ENCODE measurements around the gene RNF207.

The RNF207 gene

DNA sequence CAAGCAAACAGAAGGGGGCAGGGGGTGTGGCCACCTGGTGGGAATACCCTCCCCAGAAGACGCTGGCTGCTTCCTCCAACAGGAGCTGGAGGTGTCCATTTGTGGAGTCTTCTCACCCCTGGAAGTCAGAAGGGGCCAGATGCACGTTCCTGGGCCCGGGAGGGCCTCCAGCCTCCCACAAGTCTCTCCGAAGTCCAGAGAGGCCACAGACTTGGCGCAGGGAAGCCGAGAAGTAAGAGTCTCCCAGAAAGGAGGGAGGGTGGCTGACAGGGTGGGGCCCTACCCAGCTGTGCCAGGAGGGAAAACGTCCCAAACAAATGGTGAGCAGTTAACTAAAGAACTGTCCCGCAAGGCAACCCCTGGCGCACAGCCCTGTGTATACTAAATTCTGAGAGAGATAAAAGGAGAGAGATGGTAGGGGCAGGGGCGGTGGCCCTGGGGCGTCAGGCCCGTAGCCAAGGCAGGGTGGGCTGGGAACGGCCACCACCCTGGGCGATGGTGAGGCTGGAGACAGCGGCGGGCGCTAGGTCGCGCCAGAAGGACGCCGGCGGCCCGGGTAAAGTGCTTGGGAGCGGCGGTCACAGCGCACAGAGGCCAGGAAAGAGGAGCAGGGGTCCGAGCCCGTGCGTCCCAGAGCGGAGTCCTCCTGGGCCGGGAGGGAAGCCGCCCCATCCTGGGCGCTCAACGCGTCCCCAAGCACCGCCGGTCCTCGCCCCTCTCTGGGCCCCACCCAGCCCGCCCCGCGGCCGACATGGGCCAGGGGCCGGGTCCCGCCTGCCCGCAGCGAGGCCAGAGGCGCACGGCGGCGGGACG, 27.0 kb upstream of the RNF207 start (continued):
- TF ChIP-seq, protein P1, sequence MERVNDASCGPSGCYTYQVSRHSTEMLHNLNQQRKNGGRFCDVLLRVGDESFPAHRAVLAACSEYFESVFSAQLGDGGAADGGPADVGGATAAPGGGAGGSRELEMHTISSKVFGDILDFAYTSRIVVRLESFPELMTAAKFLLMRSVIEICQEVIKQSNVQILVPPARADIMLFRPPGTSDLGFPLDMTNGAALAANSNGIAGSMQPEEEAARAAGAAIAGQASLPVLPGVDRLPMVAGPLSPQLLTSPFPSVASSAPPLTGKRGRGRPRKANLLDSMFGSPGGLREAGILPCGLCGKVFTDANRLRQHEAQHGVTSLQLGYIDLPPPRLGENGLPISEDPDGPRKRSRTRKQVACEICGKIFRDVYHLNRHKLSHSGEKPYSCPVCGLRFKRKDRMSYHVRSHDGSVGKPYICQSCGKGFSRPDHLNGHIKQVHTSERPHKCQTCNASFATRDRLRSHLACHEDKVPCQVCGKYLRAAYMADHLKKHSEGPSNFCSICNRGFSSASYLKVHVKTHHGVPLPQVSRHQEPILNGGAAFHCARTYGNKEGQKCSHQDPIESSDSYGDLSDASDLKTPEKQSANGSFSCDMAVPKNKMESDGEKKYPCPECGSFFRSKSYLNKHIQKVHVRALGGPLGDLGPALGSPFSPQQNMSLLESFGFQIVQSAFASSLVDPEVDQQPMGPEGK (tag by site-specific recombination; IDR thresholded peaks at IDR 0.05), result peak; percentile 53
- TF ChIP-seq IKZF3 (tag by site-specific recombination; IDR thresholded peaks at IDR 0.05) (no peak), SP3 (tag by site-specific recombination; IDR thresholded peaks at IDR 0.05) (no peak), ZNF600 (tag by site-specific recombination; IDR thresholded peaks at IDR 0.05) (peak; percentile 67), ZBTB8A (tag by site-specific recombination; IDR thresholded peaks at IDR 0.05) (peak; percentile 53; the same call in 1 of the 2 replicates), ZNF239 (tag by site-specific recombination; IDR thresholded peaks at IDR 0.05) (no peak), ZNF623 (tag by site-specific recombination; IDR thresholded peaks at IDR 0.05) (no peak), ZNF341 (tag by site-specific recombination; IDR thresholded peaks at IDR 0.05; ENCODE audit: low read depth) (peak; percentile 59), KLF7 (tag by site-specific recombination; IDR thresholded peaks at IDR 0.05; ENCODE audit: borderline replicate concordance) (0 out of 2 replicates have a peak, but pooled peaks have one; percentile 25), ZNF501 (tag by site-specific recombination; IDR thresholded peaks at IDR 0.05) (no peak), ZFP3 (tag by site-specific recombination; IDR thresholded peaks at IDR 0.05; ENCODE audit: low read depth) (no peak), ZNF174 (tag by site-specific recombination; IDR thresholded peaks at IDR 0.05) (no peak), SETDB1 (IDR thresholded peaks at IDR 0.05; ENCODE audit: insufficient read length, low read length) (no peak), ZNF626 (tag by site-specific recombination; IDR thresholded peaks at IDR 0.05) (no peak)
- TF ChIP-seq, protein P2, sequence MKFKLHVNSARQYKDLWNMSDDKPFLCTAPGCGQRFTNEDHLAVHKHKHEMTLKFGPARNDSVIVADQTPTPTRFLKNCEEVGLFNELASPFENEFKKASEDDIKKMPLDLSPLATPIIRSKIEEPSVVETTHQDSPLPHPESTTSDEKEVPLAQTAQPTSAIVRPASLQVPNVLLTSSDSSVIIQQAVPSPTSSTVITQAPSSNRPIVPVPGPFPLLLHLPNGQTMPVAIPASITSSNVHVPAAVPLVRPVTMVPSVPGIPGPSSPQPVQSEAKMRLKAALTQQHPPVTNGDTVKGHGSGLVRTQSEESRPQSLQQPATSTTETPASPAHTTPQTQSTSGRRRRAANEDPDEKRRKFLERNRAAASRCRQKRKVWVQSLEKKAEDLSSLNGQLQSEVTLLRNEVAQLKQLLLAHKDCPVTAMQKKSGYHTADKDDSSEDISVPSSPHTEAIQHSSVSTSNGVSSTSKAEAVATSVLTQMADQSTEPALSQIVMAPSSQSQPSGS (tag by site-specific recombination; IDR thresholded peaks at IDR 0.05; ENCODE audit: low read depth), result no peak
- TF ChIP-seq, protein P3, sequence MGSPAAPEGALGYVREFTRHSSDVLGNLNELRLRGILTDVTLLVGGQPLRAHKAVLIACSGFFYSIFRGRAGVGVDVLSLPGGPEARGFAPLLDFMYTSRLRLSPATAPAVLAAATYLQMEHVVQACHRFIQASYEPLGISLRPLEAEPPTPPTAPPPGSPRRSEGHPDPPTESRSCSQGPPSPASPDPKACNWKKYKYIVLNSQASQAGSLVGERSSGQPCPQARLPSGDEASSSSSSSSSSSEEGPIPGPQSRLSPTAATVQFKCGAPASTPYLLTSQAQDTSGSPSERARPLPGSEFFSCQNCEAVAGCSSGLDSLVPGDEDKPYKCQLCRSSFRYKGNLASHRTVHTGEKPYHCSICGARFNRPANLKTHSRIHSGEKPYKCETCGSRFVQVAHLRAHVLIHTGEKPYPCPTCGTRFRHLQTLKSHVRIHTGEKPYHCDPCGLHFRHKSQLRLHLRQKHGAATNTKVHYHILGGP (tag by site-specific recombination; IDR thresholded peaks at IDR 0.05), result no peak
- TF ChIP-seq, protein P4, sequence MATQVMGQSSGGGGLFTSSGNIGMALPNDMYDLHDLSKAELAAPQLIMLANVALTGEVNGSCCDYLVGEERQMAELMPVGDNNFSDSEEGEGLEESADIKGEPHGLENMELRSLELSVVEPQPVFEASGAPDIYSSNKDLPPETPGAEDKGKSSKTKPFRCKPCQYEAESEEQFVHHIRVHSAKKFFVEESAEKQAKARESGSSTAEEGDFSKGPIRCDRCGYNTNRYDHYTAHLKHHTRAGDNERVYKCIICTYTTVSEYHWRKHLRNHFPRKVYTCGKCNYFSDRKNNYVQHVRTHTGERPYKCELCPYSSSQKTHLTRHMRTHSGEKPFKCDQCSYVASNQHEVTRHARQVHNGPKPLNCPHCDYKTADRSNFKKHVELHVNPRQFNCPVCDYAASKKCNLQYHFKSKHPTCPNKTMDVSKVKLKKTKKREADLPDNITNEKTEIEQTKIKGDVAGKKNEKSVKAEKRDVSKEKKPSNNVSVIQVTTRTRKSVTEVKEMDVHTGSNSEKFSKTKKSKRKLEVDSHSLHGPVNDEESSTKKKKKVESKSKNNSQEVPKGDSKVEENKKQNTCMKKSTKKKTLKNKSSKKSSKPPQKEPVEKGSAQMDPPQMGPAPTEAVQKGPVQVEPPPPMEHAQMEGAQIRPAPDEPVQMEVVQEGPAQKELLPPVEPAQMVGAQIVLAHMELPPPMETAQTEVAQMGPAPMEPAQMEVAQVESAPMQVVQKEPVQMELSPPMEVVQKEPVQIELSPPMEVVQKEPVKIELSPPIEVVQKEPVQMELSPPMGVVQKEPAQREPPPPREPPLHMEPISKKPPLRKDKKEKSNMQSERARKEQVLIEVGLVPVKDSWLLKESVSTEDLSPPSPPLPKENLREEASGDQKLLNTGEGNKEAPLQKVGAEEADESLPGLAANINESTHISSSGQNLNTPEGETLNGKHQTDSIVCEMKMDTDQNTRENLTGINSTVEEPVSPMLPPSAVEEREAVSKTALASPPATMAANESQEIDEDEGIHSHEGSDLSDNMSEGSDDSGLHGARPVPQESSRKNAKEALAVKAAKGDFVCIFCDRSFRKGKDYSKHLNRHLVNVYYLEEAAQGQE (tag by site-specific recombination; IDR thresholded peaks at IDR 0.05), result no peak

DNA sequence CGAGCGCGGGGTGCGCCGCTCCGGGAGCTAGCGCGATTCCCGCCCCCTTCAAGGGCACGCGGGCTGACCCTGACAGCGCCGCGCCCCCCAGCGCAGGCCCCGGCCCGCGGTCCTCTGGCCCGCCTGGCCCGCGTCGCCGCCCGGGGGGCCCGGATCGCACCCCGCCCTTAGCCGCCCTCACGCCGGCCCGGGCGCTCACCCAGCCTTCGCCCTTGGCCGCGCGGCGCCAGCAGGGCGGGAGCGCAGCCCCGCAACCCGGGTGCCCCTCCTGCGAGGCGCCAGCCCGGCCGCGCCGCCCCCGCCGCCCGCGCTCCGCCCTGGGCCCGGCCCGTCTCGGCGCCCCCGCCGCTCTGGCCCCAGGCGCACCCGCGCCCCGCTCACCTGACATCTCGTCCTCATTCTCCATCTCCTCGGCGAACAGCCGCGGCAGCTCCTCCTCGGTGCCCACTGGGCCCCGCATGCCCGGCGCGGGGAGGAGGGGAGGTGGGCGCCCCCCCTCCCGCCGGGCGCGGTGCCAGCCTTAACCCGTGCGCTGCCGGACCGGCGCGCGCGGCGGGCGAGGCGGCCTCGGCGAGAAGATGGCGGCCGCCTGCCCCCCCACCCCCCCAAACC, 26.2 kb upstream of the RNF207 start:
- Histone ChIP-seq H3K4me3 (ENCODE audit: low read depth, low read length) (peak overlapping the region; percentile 29), H3K36me3 (ENCODE audit: control insufficient read depth in 2 of 2, insufficient read depth in 1 of 2, low read length in 2 of 2) (peaks cover 0 to 6% of the 10 kb centered on the region in 2 experiments; a peak in 1 of 3 replicates), H3K4me1 (ENCODE audit: control insufficient read depth, insufficient read depth, low read length) (no peaks in the 10 kb centered on the region), H3K27ac (ENCODE audit: extremely low read depth, low read depth, low read length) (no peak overlapping the region; the same call in 1 of the 2 replicates), H3K9me3 (ENCODE audit: control insufficient read depth, insufficient read depth, low read depth, low read length) (no peaks in the 10 kb centered on the region)
- CTCF ChIA-PET, result no interaction called here
- POLR2A ChIA-PET, result no interaction called here
- TF ChIP-seq ZNF623 (tag by site-specific recombination; IDR thresholded peaks at IDR 0.05) (no peak), ZNF555 (tag by site-specific recombination; conservative IDR thresholded peaks at IDR 0.05) (no peak), ZNF76 (tag by site-specific recombination; IDR thresholded peaks at IDR 0.05; ENCODE audit: borderline replicate concordance, low read depth) (no peak), ZNF37A (tag by site-specific recombination; IDR thresholded peaks at IDR 0.05) (no peak), ZNF19 (tag by site-specific recombination; IDR thresholded peaks at IDR 0.05; ENCODE audit: low read depth) (no peak), ZNF239 (tag by site-specific recombination; IDR thresholded peaks at IDR 0.05) (no peak)
- TF ChIP-seq, protein P5, sequence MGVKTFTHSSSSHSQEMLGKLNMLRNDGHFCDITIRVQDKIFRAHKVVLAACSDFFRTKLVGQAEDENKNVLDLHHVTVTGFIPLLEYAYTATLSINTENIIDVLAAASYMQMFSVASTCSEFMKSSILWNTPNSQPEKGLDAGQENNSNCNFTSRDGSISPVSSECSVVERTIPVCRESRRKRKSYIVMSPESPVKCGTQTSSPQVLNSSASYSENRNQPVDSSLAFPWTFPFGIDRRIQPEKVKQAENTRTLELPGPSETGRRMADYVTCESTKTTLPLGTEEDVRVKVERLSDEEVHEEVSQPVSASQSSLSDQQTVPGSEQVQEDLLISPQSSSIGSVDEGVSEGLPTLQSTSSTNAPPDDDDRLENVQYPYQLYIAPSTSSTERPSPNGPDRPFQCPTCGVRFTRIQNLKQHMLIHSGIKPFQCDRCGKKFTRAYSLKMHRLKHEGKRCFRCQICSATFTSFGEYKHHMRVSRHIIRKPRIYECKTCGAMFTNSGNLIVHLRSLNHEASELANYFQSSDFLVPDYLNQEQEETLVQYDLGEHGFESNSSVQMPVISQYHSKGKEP (tag by site-specific recombination; IDR thresholded peaks at IDR 0.05), result no peak
- TF ChIP-seq, protein P6, sequence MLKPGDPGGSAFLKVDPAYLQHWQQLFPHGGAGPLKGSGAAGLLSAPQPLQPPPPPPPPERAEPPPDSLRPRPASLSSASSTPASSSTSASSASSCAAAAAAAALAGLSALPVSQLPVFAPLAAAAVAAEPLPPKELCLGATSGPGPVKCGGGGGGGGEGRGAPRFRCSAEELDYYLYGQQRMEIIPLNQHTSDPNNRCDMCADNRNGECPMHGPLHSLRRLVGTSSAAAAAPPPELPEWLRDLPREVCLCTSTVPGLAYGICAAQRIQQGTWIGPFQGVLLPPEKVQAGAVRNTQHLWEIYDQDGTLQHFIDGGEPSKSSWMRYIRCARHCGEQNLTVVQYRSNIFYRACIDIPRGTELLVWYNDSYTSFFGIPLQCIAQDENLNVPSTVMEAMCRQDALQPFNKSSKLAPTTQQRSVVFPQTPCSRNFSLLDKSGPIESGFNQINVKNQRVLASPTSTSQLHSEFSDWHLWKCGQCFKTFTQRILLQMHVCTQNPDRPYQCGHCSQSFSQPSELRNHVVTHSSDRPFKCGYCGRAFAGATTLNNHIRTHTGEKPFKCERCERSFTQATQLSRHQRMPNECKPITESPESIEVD (tag by site-specific recombination; IDR thresholded peaks at IDR 0.05), result no peak

Measured in HEK293 (cell line).